ENCODE measurements around the gene SCUBE1. TPM values are rescaled to one million over a fixed set of nuclear protein-coding genes. Genes with fewer than 3 reads are reported as not detected.

Gene SCUBE1
- total and polyA plus RNA-seq, 2 of the 4 experiments (the other 2 are of a cell fraction) = not detected

- Histone ChIP-seq H4K91ac (ENCODE audit: insufficient read depth, low read depth, low read length) (no peak overlapping the region), H3K27ac (ENCODE audit: insufficient read depth, low read length) (no peak overlapping the region), H2AK5ac (ENCODE audit: low read depth, low read length) (no peak overlapping the region), H2AK9ac (replicated peaks; ENCODE audit: low read depth, low read length, poor library complexity) (no peak overlapping the region), H3K9me1 (ENCODE audit: insufficient read depth, low read length) (no peaks in the 10 kb centered on the region), H4K20me1 (ENCODE audit: insufficient read depth, low read length) (no peaks in the 10 kb centered on the region), H3K9ac (ENCODE audit: low read depth, low read length) (no peak overlapping the region), H3K56ac (ENCODE audit: extremely low read depth, insufficient read depth, low read length) (no peak overlapping the region), H3K9me3 (ENCODE audit: control insufficient read depth, insufficient read depth, low read length) (no peaks in the 10 kb centered on the region), H3K4me2 (ENCODE audit: low read depth, low read length) (no peak overlapping the region), H3K79me1 (ENCODE audit: low read depth in 1 of 2, low read length in 2 of 2) (no peaks in the 10 kb centered on the region), H2BK20ac (ENCODE audit: low read depth, low read length) (no peak overlapping the region), H3K4me3 (ENCODE audit: insufficient read depth, low read depth, low read length) (no peak overlapping the region), H3K23ac (ENCODE audit: low read depth, low read length) (no peak overlapping the region), H3K4me1 (ENCODE audit: control insufficient read depth, insufficient read depth, low read length) (peaks cover 2% of the 10 kb centered on the region; the same call in 1 of the 2 replicates), H3K18ac (ENCODE audit: low read depth, low read length) (no peak overlapping the region), H2BK5ac (ENCODE audit: low read depth, low read length, poor library complexity, severe bottlenecking) (no peak overlapping the region), H4K8ac (ENCODE audit: low read depth in 2 of 2, low read length in 2 of 2) (no peak overlapping the region), H3K14ac (replicated peaks; ENCODE audit: low read depth, low read length) (no peak overlapping the region), H2BK15ac (ENCODE audit: low read depth, low read length) (no peak overlapping the region), H2AFZ (replicated peaks; ENCODE audit: low read length, poor library complexity) (no peak overlapping the region), H3K36me3 (ENCODE audit: control insufficient read depth, insufficient read depth, low read length) (no peaks in the 10 kb centered on the region), H3K27me3 (ENCODE audit: control insufficient read depth, insufficient read depth, low read length) (peaks cover 38% of the 10 kb centered on the region), H4K5ac (ENCODE audit: low read depth, low read length) (no peak overlapping the region), H2BK120ac (ENCODE audit: low read depth, low read length) (no peak overlapping the region), H3K4ac (ENCODE audit: low read depth, low read length) (no peak overlapping the region)
- POLR2A ChIA-PET (ENCODE audit: unreplicated experiment) = no interaction called here
- DNase-seq (no peak), ATAC-seq (ENCODE audit: low read depth) (no peak)
- CTCF ChIA-PET = no interaction called here
- BruUV-seq (replicated peaks) = no TSS peak
- dilution Hi-C loops (cut with HindIII; ENCODE audit: low sequenced_read_pairs, unreplicated experiment) = no loop called here
- intact Hi-C loops (cut with micrococcal nuclease) = no loop called here
- 83% methylated on average over 4 of the region's 10 CpGs; no CpG with 5 or more reads in 1 of the 2 experiments for WGBS, 2 experiments (ENCODE audit: extremely low coverage in 2 of 2, insufficient read length in 1 of 2)
- in situ Hi-C loops (cut with MboI; ENCODE audit: low sequenced_read_pairs) = no loop called here
- TF ChIP-seq RAD21 (IDR thresholded peaks at IDR 0.05; ENCODE audit: low read length) (no peak), USF2 (IDR thresholded peaks at IDR 0.05; ENCODE audit: low read depth, low read length) (no peak), CEBPB (IDR thresholded peaks at IDR 0.05; ENCODE audit: low read depth, low read length) (no peak)
Observed at GRCh38 chr22:43312608-43313007, 30.6 kb downstream of the SCUBE1 start.

All from IMR-90 (cell line).